Jurkat, Clone E6-1 (cell line): ENCODE data around the gene ERGIC3.

ENCODE experiments used
- DNase-seq: peaks from one replicate; pipeline ENCODE4 v3.0.0-alpha.2; 2011; ENCODE audit warnings: low read depth, low spot score
- H3K4me3 ChIP-seq: 2 replicates; pipeline ENCODE4 v1.5.1; 2011; ENCODE audit warnings: mild to moderate bottlenecking, low read length, control low read depth, moderate library complexity

ERGIC3 gene

GRCh38 chr20:35556871-35557270 lies 15.0 kb downstream of the ERGIC3 start:
- no peak overlapping the region for H3K4me3 ChIP-seq
- DNase-seq: no peak

GRCh38 chr20:35558451-35558850 lies 16.6 kb downstream of the ERGIC3 start:
- no peak for DNase-seq
- no peak overlapping the region for H3K4me3 ChIP-seq

- H3K4me3 ChIP-seq: no peak overlapping the region
- DNase-seq: no peak
Observed at GRCh38 chr20:35559042-35559693, 17.3 kb downstream of the ERGIC3 start.

- no peak overlapping the region for H3K4me3 ChIP-seq
Observed at GRCh38 chr20:35560105-35560511, 18.2 kb downstream of the ERGIC3 start.

GRCh38 chr20:35560541-35560940 lies 18.7 kb downstream of the ERGIC3 start:
- no peak overlapping the region for H3K4me3 ChIP-seq
- no peak for DNase-seq

More at GRCh38 chr20:35560105-35560511, 18.2 kb downstream of the ERGIC3 start:
- DNase-seq: no peak

- no peak for DNase-seq
- no peak overlapping the region for H3K4me3 ChIP-seq
Observed at GRCh38 chr20:35561268-35561667, 19.4 kb downstream of the ERGIC3 start.

GRCh38 chr20:35561671-35562070 lies 19.8 kb downstream of the ERGIC3 start:
- DNase-seq: no peak

GRCh38 chr20:35562541-35563110 lies 20.7 kb downstream of the ERGIC3 start:
- DNase-seq: no peak
- no peak overlapping the region for H3K4me3 ChIP-seq

More at GRCh38 chr20:35561671-35562070, 19.8 kb downstream of the ERGIC3 start:
- no peak overlapping the region for H3K4me3 ChIP-seq

- no peak overlapping the region for H3K4me3 ChIP-seq
- no peak for DNase-seq
Observed at GRCh38 chr20:35563834-35564233, 22.0 kb downstream of the ERGIC3 start.

- no peak for DNase-seq
- H3K4me3 ChIP-seq: no peak overlapping the region
Observed at GRCh38 chr20:35564905-35565304, 23.0 kb downstream of the ERGIC3 start.

- no peak overlapping the region for H3K4me3 ChIP-seq
- DNase-seq: peak; percentile 12
Observed at GRCh38 chr20:35568645-35569044, 26.8 kb downstream of the ERGIC3 start.

GRCh38 chr20:35571555-35571954 lies 29.7 kb downstream of the ERGIC3 start:
- DNase-seq: no peak

GRCh38 chr20:35572838-35573237 lies 31.0 kb downstream of the ERGIC3 start:
- DNase-seq: no peak
- H3K4me3 ChIP-seq: no peak overlapping the region

More at GRCh38 chr20:35571555-35571954, 29.7 kb downstream of the ERGIC3 start:
- H3K4me3 ChIP-seq: no peak overlapping the region

GRCh38 chr20:35575958-35576357 lies 34.1 kb downstream of the ERGIC3 start:
- no peak for DNase-seq
- H3K4me3 ChIP-seq: no peak overlapping the region

GRCh38 chr20:35576816-35577215 lies 34.9 kb downstream of the ERGIC3 start:
- DNase-seq: no peak
- no peak overlapping the region for H3K4me3 ChIP-seq

GRCh38 chr20:35578469-35578868 lies 36.6 kb downstream of the ERGIC3 start:
- DNase-seq: no peak
- no peak overlapping the region for H3K4me3 ChIP-seq

- no peak for DNase-seq
Observed at GRCh38 chr20:35579196-35579595, 37.3 kb downstream of the ERGIC3 start.

GRCh38 chr20:35582131-35582530 lies 40.3 kb downstream of the ERGIC3 start:
- no peak for DNase-seq

More at GRCh38 chr20:35579196-35579595, 37.3 kb downstream of the ERGIC3 start:
- no peak overlapping the region for H3K4me3 ChIP-seq

GRCh38 chr20:35582741-35583404 lies 41.0 kb downstream of the ERGIC3 start:
- H3K4me3 ChIP-seq: no peak overlapping the region
- no peak for DNase-seq

More at GRCh38 chr20:35582131-35582530, 40.3 kb downstream of the ERGIC3 start:
- no peak overlapping the region for H3K4me3 ChIP-seq
